Astrocyte (in vitro differentiated cells and primary cell): ENCODE results near the gene FUT1. TPM values are rescaled to one million over a fixed set of nuclear protein-coding genes. Genes with fewer than 3 reads are reported as not detected.
"Not testable (repeated sequence)": the region's sequence is repeated elsewhere in the genome, so short reads cannot be mapped to it uniquely, and the experiment has no call there.

Experiments
- DNase-seq: peaks from one replicate; pipeline ENCODE4 v3.0.0-alpha.2; 2010; ENCODE audit warnings: low read depth
- FAIRE-seq: peaks from 2 replicates; lab custom pipeline; 2011; peaks lifted over from hg19 to GRCh38; lab: Jason Lieb, UNC
- H2AFZ ChIP-seq: 2 replicates; pipeline ENCODE4 v1.6.0; 2012; ENCODE audit warnings: low read depth, low read length, inconsistent platforms
- H3K27ac ChIP-seq: 2 replicates; pipeline ENCODE4 v1.5.1; 2011; ENCODE audit warnings: low read depth, low read length, inconsistent platforms
- H3K27me3 ChIP-seq: 2 replicates; pipeline ENCODE4 v1.6.0; 2011; ENCODE audit warnings: low read length, inconsistent platforms; ENCODE audit not compliant: insufficient read depth
- H3K36me3 ChIP-seq: 2 replicates; pipeline ENCODE4 v1.5.1; 2011; ENCODE audit warnings: low read length, inconsistent platforms; ENCODE audit not compliant: insufficient read depth
- H3K4me1 ChIP-seq: 2 replicates; pipeline ENCODE4 v1.5.1; 2011; ENCODE audit warnings: low read length, inconsistent platforms; ENCODE audit not compliant: insufficient read depth
- H3K4me2 ChIP-seq: 2 replicates; pipeline ENCODE4 v1.6.0; 2012; ENCODE audit warnings: low read length, inconsistent platforms
- H3K4me3 ChIP-seq: 2 replicates; pipeline ENCODE4 v1.5.1; 2011; ENCODE audit warnings: low read depth, mild to moderate bottlenecking, low read length, inconsistent platforms; ENCODE audit not compliant: insufficient read depth
- H3K79me2 ChIP-seq: 2 replicates; pipeline ENCODE4 v1.6.0; 2012; ENCODE audit warnings: mild to moderate bottlenecking, low read length, inconsistent platforms; ENCODE audit not compliant: insufficient read depth
- H3K9ac ChIP-seq: 2 replicates; pipeline ENCODE4 v1.6.0; 2012; ENCODE audit warnings: mild to moderate bottlenecking, low read length, inconsistent platforms
- H3K9me3 ChIP-seq: 2 replicates; pipeline ENCODE4 v1.5.1; 2012; ENCODE audit warnings: low read depth, mild to moderate bottlenecking, low read length, inconsistent platforms; ENCODE audit not compliant: insufficient read depth
- H4K20me1 ChIP-seq: 2 replicates; pipeline ENCODE4 v1.6.0; 2012; ENCODE audit warnings: low read length, inconsistent platforms; ENCODE audit not compliant: insufficient read depth
- H3K27ac Mint-ChIP-seq: one replicate; pipeline ENCODE4 v1.8.0; 2021; ENCODE audit warnings: mild to moderate bottlenecking, mixed read lengths; ENCODE audit not compliant: unreplicated experiment
- H3K27me3 Mint-ChIP-seq: one replicate; pipeline ENCODE4 v1.8.0; 2021; ENCODE audit warnings: low read depth, mixed read lengths; ENCODE audit not compliant: unreplicated experiment
- H3K36me3 Mint-ChIP-seq: one replicate; pipeline ENCODE4 v1.8.0; 2021; ENCODE audit warnings: low read depth, mixed read lengths; ENCODE audit not compliant: unreplicated experiment
- H3K4me1 Mint-ChIP-seq: one replicate; pipeline ENCODE4 v1.8.0; 2021; ENCODE audit warnings: low read depth, mixed read lengths; ENCODE audit not compliant: unreplicated experiment
- H3K4me3 Mint-ChIP-seq: one replicate; pipeline ENCODE4 v1.8.0; 2021; ENCODE audit warnings: mild to moderate bottlenecking, moderate library complexity, mixed read lengths; ENCODE audit not compliant: unreplicated experiment
- H3K9me3 Mint-ChIP-seq: one replicate; pipeline ENCODE4 v1.8.0; 2021; ENCODE audit warnings: mild to moderate bottlenecking, mixed read lengths; ENCODE audit not compliant: unreplicated experiment
- CTCF ChIP-seq: IDR thresholded peaks from 2 replicates; pipeline ENCODE4 v1.5.1; 2011; ENCODE audit warnings: low read depth, mild to moderate bottlenecking, inconsistent platforms, low read length, moderate library complexity; ENCODE audit not compliant: insufficient read depth
- EZH2 ChIP-seq: IDR thresholded peaks from 2 replicates; pipeline ENCODE4 v1.6.1; 2012; ENCODE audit warnings: mild to moderate bottlenecking, low read length, inconsistent platforms; ENCODE audit not compliant: insufficient read depth
- total RNA-seq: library from RNA; stranded (reverse); gene quantifications from 2 replicates; pipeline ENCODE4 v1.2.1, GENCODE V29; 2021

The FUT1 gene
- total RNA-seq, 1 donor from 2014 or later = 0.91 TPM

- Mint-ChIP-seq H3K36me3 (no peaks in the 10 kb centered on the region), H3K27me3 (no peaks in the 10 kb centered on the region), H3K9me3 (no peaks in the 10 kb centered on the region), H3K27ac (peak within 1 kb of the TSS; percentile 87), H3K4me1 (peaks cover 3% of the 10 kb centered on the region), H3K4me3 (peak within 1 kb of the TSS; percentile 88)
- H3K79me2 ChIP-seq = no peaks in the 10 kb centered on the region
- H2AFZ ChIP-seq = peak within 1 kb of the TSS; percentile 94
- no peaks in the 10 kb centered on the region for H4K20me1 ChIP-seq
- H3K27ac ChIP-seq = peak within 1 kb of the TSS; percentile 90
- TF ChIP-seq EZH2 = no peak
- peak within 1 kb of the TSS; percentile 86 for H3K4me2 ChIP-seq
- H3K4me3 ChIP-seq = peak within 1 kb of the TSS; percentile 72
- no peak within 1 kb of the TSS for H3K9ac ChIP-seq
- H3K36me3 ChIP-seq = no peaks in the 10 kb centered on the region
- H3K27me3 ChIP-seq = no peaks in the 10 kb centered on the region
- no peak for DNase-seq
- H3K9me3 ChIP-seq = no peaks in the 10 kb centered on the region
- FAIRE-seq = no peak
- H3K4me1 ChIP-seq = peaks cover 18% of the 10 kb centered on the region
These were observed 32.9 kb downstream of the FUT1 start, which contains the start of gene MAMSTR for GRCh38 chr19:48719263-48720171. TSS of gene MAMSTR (minus strand) at chr19:48719725. CDS start at chr19:48719031, 694 bp downstream.

- Histone ChIP-seq H3K9ac (no peak overlapping the region), H3K27me3 (no peaks in the 10 kb centered on the region), H3K27ac (no peak overlapping the region), H3K36me3 (no peaks in the 10 kb centered on the region), H2AFZ (no peak overlapping the region), H3K79me2 (no peaks in the 10 kb centered on the region), H3K4me1 (peaks cover 18% of the 10 kb centered on the region), H4K20me1 (no peaks in the 10 kb centered on the region), H3K4me3 (no peak overlapping the region), H3K4me2 (no peak overlapping the region), H3K9me3 (no peaks in the 10 kb centered on the region)
- no peak for TF ChIP-seq CTCF
- no peak for TF ChIP-seq EZH2
- peaks cover 3% of the 10 kb centered on the region for H3K4me1 Mint-ChIP-seq
- no peaks in the 10 kb centered on the region for H3K36me3 Mint-ChIP-seq
- no peak overlapping the region for H3K4me3 Mint-ChIP-seq
- FAIRE-seq (no peak), DNase-seq (no peak)
- no peaks in the 10 kb centered on the region for H3K27me3 Mint-ChIP-seq
- H3K9me3 Mint-ChIP-seq = no peaks in the 10 kb centered on the region
- H3K27ac Mint-ChIP-seq = no peak overlapping the region
These were observed 33.7 kb downstream of the FUT1 start for GRCh38 chr19:48718711-48719231.

- not testable (repeated sequence) for FAIRE-seq, H3K27ac Mint-ChIP-seq, H3K79me2 ChIP-seq, H4K20me1 ChIP-seq, H3K36me3 Mint-ChIP-seq, H3K9me3 ChIP-seq, H3K4me2 ChIP-seq, DNase-seq, H3K36me3 ChIP-seq, H3K9ac ChIP-seq, H3K4me3 ChIP-seq, H3K4me1 Mint-ChIP-seq, H3K4me3 Mint-ChIP-seq, H2AFZ ChIP-seq, H3K27ac ChIP-seq, H3K27me3 ChIP-seq, H3K27me3 Mint-ChIP-seq, H3K9me3 Mint-ChIP-seq
- H3K4me1 ChIP-seq = peaks cover 24% of the 10 kb centered on the region
These were observed 34.3 kb downstream of the FUT1 start for GRCh38 chr19:48718106-48718505.
